Caco-2 (cell line): ENCODE results near the gene SLIT3. TPM values are rescaled to one million over a fixed set of nuclear protein-coding genes. Genes with fewer than 3 reads are reported as not detected.
A peak's percentile ranks its signal among the peaks of the same experiment; 100 is the strongest.

ENCODE experiments used
- BruUV-seq: library from RNA; stranded (reverse); fragments of 400-500 nt; replicated peaks from 2 replicates; lab custom pipeline; 2021; lab: Mats Ljungman, UMichigan
- CTCF ChIA-PET: fragments of 300-600 bp; sonication (Branson Sonifier 250); formaldehyde crosslinking; loops from one replicate; lab custom pipeline; 2022; ENCODE audit warnings: antibody characterized with exemption; lab: Charles Lee
- POLR2A ChIA-PET: fragments of 300-600 bp; sonication (Branson Sonifier 250); formaldehyde crosslinking; loops from one replicate; lab custom pipeline; 2022; ENCODE audit warnings: antibody characterized with exemption; lab: Charles Lee
- DNase-seq, 2 experiments: peaks; one replicate each; pipeline versions ENCODE4 v3.0.0 to v3.0.0-alpha.2; 2020 to 2022
- H3K27me3 ChIP-seq: replicated peaks from 2 replicates; pipeline ENCODE4 v1.6.0; 2011; ENCODE audit warnings: low read length; ENCODE audit not compliant: control insufficient read depth, insufficient read depth
- H3K36me3 ChIP-seq: 2 replicates; pipeline ENCODE4 v1.5.1; 2011; ENCODE audit warnings: low read length; ENCODE audit not compliant: control insufficient read depth, insufficient read depth
- H3K4me1 ChIP-seq: fragments of 250-450 bp; sonication (Bioruptor Pico); 2 replicates; pipeline ENCODE4 v1.5.1; 2020; ENCODE audit warnings: mild to moderate bottlenecking
- H3K4me3 ChIP-seq: 2 replicates; pipeline ENCODE4 v1.5.1; 2011; ENCODE audit warnings: low read depth, mild to moderate bottlenecking, control low read depth, low read length
- H3K9me3 ChIP-seq: fragments of 250-450 bp; sonication (Bioruptor Pico); 2 replicates; pipeline ENCODE4 v1.5.1; 2020; ENCODE audit warnings: mild to moderate bottlenecking, moderate library complexity
- H3K27ac Mint-ChIP-seq: one replicate; pipeline ENCODE4 v1.8.0; 2022; ENCODE audit warnings: mixed read lengths; ENCODE audit not compliant: unreplicated experiment
- H3K27me3 Mint-ChIP-seq: one replicate; pipeline ENCODE4 v1.8.0; 2022; ENCODE audit warnings: mixed read lengths; ENCODE audit not compliant: insufficient read depth, unreplicated experiment
- H3K36me3 Mint-ChIP-seq: one replicate; pipeline ENCODE4 v1.8.0; 2022; ENCODE audit warnings: mild to moderate bottlenecking, mixed read lengths; ENCODE audit not compliant: insufficient read depth, unreplicated experiment
- H3K4me1 Mint-ChIP-seq: one replicate; pipeline ENCODE4 v1.8.0; 2022; ENCODE audit warnings: low read depth, mixed read lengths; ENCODE audit not compliant: unreplicated experiment
- H3K4me3 Mint-ChIP-seq: one replicate; pipeline ENCODE4 v1.8.0; 2022; ENCODE audit warnings: mild to moderate bottlenecking, moderate library complexity, mixed read lengths; ENCODE audit not compliant: unreplicated experiment
- H3K9me3 Mint-ChIP-seq: one replicate; pipeline ENCODE4 v1.8.0; 2022; ENCODE audit warnings: mixed read lengths; ENCODE audit not compliant: unreplicated experiment
- CTCF ChIP-seq, 2 experiments: fragments of 200-600 bp in 1 of 2; IDR thresholded peaks; 1 replicate in 1 of 2; 2 replicates in 1 of 2; pipeline versions ENCODE4 v1.5.1 to v1.8.0; 2011 to 2022; ENCODE audit warnings: antibody characterized with exemption in 1 of 2, control low read depth in 1 of 2, inconsistent platforms in 1 of 2, low read depth in 1 of 2, low read length in 1 of 2, mild to moderate bottlenecking in 1 of 2, moderate library complexity in 1 of 2; ENCODE audit not compliant: insufficient read depth in 1 of 2, severe bottlenecking in 1 of 2, unreplicated experiment in 1 of 2
- intact Hi-C: fragments of 100-400 bp; cut with micrococcal nuclease; formaldehyde crosslinking; loops from one replicate; pipeline ENCODE4 v1.10.0; 2022; ENCODE audit not compliant: unreplicated experiment
- total RNA-seq: library from RNA; stranded (reverse); gene quantifications from 2 replicates; pipeline ENCODE4 v1.2.3, GENCODE V29; 2022

Gene SLIT3
- total RNA-seq, 1 experiment from 2014 or later, result 2.1 TPM

- H3K4me1 ChIP-seq, result peaks cover 12% of the 10 kb centered on the region
- ChIA-PET POLR2A (no interaction called here), CTCF (no interaction called here)
- intact Hi-C loops, result no loop called here
- H3K27me3 ChIP-seq, result no peaks in the 10 kb centered on the region
- no peak for TF ChIP-seq CTCF (IDR thresholded peaks at IDR 0.05; ENCODE audit: insufficient read depth in 1 of 2, low read depth in 1 of 2, low read length in 1 of 2, severe bottlenecking in 1 of 2, unreplicated experiment in 1 of 2)
- H3K4me3 ChIP-seq, result no peak overlapping the region
- H3K4me1 Mint-ChIP-seq, result peaks cover 26% of the 10 kb centered on the region
- no TSS peak for BruUV-seq
- H3K27me3 Mint-ChIP-seq, result no peaks in the 10 kb centered on the region
- no peaks in the 10 kb centered on the region for H3K36me3 Mint-ChIP-seq
- H3K36me3 ChIP-seq, result no peaks in the 10 kb centered on the region
- H3K9me3 Mint-ChIP-seq, result no peaks in the 10 kb centered on the region
- peak overlapping the region; percentile 42 for H3K27ac Mint-ChIP-seq
- no peak overlapping the region for H3K4me3 Mint-ChIP-seq
- DNase-seq, result no peak
- H3K9me3 ChIP-seq, result no peaks in the 10 kb centered on the region
Observed at GRCh38 chr5:168683927-168684295, 617.0 kb downstream of the SLIT3 start.

- no peak overlapping the region for H3K4me3 Mint-ChIP-seq
- no peak for TF ChIP-seq CTCF (IDR thresholded peaks at IDR 0.05; ENCODE audit: insufficient read depth in 1 of 2, low read depth in 1 of 2, low read length in 1 of 2, severe bottlenecking in 1 of 2, unreplicated experiment in 1 of 2)
- ChIA-PET POLR2A (no interaction called here), CTCF (no interaction called here)
- no TSS peak for BruUV-seq
- Histone ChIP-seq H3K36me3 (no peaks in the 10 kb centered on the region), H3K4me1 (peaks cover 12% of the 10 kb centered on the region), H3K27me3 (no peaks in the 10 kb centered on the region), H3K4me3 (no peak overlapping the region), H3K9me3 (no peaks in the 10 kb centered on the region)
- intact Hi-C loops, result no loop called here
- no peaks in the 10 kb centered on the region for H3K36me3 Mint-ChIP-seq
- H3K4me1 Mint-ChIP-seq, result peaks cover 26% of the 10 kb centered on the region
- H3K27ac Mint-ChIP-seq, result peak overlapping the region; percentile 42
- DNase-seq, result no peak
- no peaks in the 10 kb centered on the region for H3K9me3 Mint-ChIP-seq
- no peaks in the 10 kb centered on the region for H3K27me3 Mint-ChIP-seq
Observed at GRCh38 chr5:168683247-168683926, 617.6 kb downstream of the SLIT3 start.

- peaks cover 12% of the 10 kb centered on the region for H3K4me1 ChIP-seq
- BruUV-seq, result no TSS peak
- H3K4me1 Mint-ChIP-seq, result peaks cover 26% of the 10 kb centered on the region
- TF ChIP-seq CTCF (IDR thresholded peaks at IDR 0.05; ENCODE audit: insufficient read depth in 1 of 2, low read depth in 1 of 2, low read length in 1 of 2, severe bottlenecking in 1 of 2, unreplicated experiment in 1 of 2), result no peak
- H3K36me3 ChIP-seq, result no peaks in the 10 kb centered on the region
- peak overlapping the region; percentile 51 for H3K27ac Mint-ChIP-seq
- POLR2A ChIA-PET, result no interaction called here
- H3K9me3 Mint-ChIP-seq, result no peaks in the 10 kb centered on the region
- CTCF ChIA-PET, result interaction anchor here (1.5 kb wide), 1 partner anchor 11 kb away, joined by 3 read pairs; no protein-coding TSS in a partner anchor
- H3K27me3 ChIP-seq, result no peaks in the 10 kb centered on the region
- no peaks in the 10 kb centered on the region for H3K9me3 ChIP-seq
- no peak for DNase-seq
- intact Hi-C loops, result no loop called here
- no peaks in the 10 kb centered on the region for H3K27me3 Mint-ChIP-seq
- no peaks in the 10 kb centered on the region for H3K36me3 Mint-ChIP-seq
- H3K4me3 Mint-ChIP-seq, result no peak overlapping the region
- no peak overlapping the region for H3K4me3 ChIP-seq
Observed at GRCh38 chr5:168681556-168682183, 619.3 kb downstream of the SLIT3 start.
